A673 (cell line): ENCODE data around the gene RPAP3. TPM values are rescaled to one million over a fixed set of nuclear protein-coding genes. Genes with fewer than 3 reads are reported as not detected.

Experiments used
- BruUV-seq: library from RNA; stranded (reverse); fragments of 400-500 nt; replicated peaks from 2 replicates; lab custom pipeline; 2021; lab: Mats Ljungman, UMichigan
- CTCF ChIA-PET: fragments of 300-600 bp; sonication (Branson Sonifier 250); formaldehyde crosslinking; loops from one replicate; lab custom pipeline; 2022; ENCODE audit warnings: antibody characterized with exemption; lab: Charles Lee
- POLR2A ChIA-PET: fragments of 300-600 bp; sonication (Branson Sonifier 250); formaldehyde crosslinking; loops from one replicate; lab custom pipeline; 2022; ENCODE audit warnings: antibody characterized with exemption; ENCODE audit not compliant: low non-redundant PET; lab: Charles Lee
- DNase-seq: peaks from one replicate; pipeline ENCODE4 v3.0.0-alpha.2; 2015; ENCODE audit warnings: low spot score
- H3K27ac ChIP-seq: fragments of 200-600 bp; sonication (generic); 2 replicates; pipeline ENCODE4 v1.5.1; 2016; ENCODE audit warnings: mixed run types, low read depth, mild to moderate bottlenecking, mixed read lengths, antibody characterized with exemption, low read length; ENCODE audit not compliant: poor library complexity, severe bottlenecking
- H3K27me3 ChIP-seq: fragments of 200-600 bp; sonication (generic); replicated peaks from 2 replicates; pipeline ENCODE4 v1.6.1; 2017; ENCODE audit warnings: mixed run types, low read depth, mild to moderate bottlenecking, mixed read lengths, antibody characterized with exemption, low read length; ENCODE audit not compliant: insufficient read depth, poor library complexity
- H3K36me3 ChIP-seq: fragments of 200-600 bp; sonication (generic); 2 replicates; pipeline ENCODE4 v1.6.1; 2016; ENCODE audit warnings: mixed run types, mild to moderate bottlenecking, mixed read lengths, antibody characterized with exemption, low read length; ENCODE audit not compliant: insufficient read depth, poor library complexity, severe bottlenecking
- H3K4me1 ChIP-seq: fragments of 200-600 bp; sonication (generic); 2 replicates; pipeline ENCODE4 v1.6.1; 2017; ENCODE audit warnings: mixed run types, mild to moderate bottlenecking, mixed read lengths, antibody characterized with exemption, low read length; ENCODE audit not compliant: insufficient read depth, poor library complexity, severe bottlenecking
- H3K4me3 ChIP-seq: fragments of 200-600 bp; sonication (generic); 2 replicates; pipeline ENCODE4 v1.5.1; 2016; ENCODE audit warnings: low read depth, mixed run types, mild to moderate bottlenecking, mixed read lengths, low read length; ENCODE audit not compliant: poor library complexity, severe bottlenecking
- H3K9me3 ChIP-seq: fragments of 200-600 bp; sonication (generic); 2 replicates; pipeline ENCODE4 v1.6.1; 2016; ENCODE audit warnings: mixed run types, low read depth, mild to moderate bottlenecking, mixed read lengths, antibody characterized with exemption, low read length; ENCODE audit not compliant: poor library complexity, severe bottlenecking
- CTCF ChIP-seq: fragments of 300-800, 200-600 bp; sonication (generic); conservative IDR thresholded peaks from 2 replicates; pipeline ENCODE4 v1.5.1; 2017; ENCODE audit warnings: low read depth, mild to moderate bottlenecking, antibody characterized with exemption, low read length, moderate library complexity, mixed read lengths
- EZH2 ChIP-seq: fragments of 200-600 bp; sonication (generic); IDR thresholded peaks from 2 replicates; pipeline ENCODE4 v1.6.1; 2017; ENCODE audit warnings: borderline replicate concordance, low read depth, mild to moderate bottlenecking, mixed read lengths, antibody characterized with exemption, low read length; ENCODE audit not compliant: poor library complexity, severe bottlenecking
- intact Hi-C: fragments of 100-400 bp; cut with micrococcal nuclease; formaldehyde crosslinking; loops from one replicate; pipeline ENCODE4 v1.10.0; 2022; ENCODE audit not compliant: unreplicated experiment
- total RNA-seq: library from RNA; stranded (reverse); gene quantifications from 2 replicates; pipeline ENCODE4 v1.2.3, GENCODE V29; 2021

Gene RPAP3
- total RNA-seq, 1 experiment from 2014 or later: 81.1 TPM

- intact Hi-C loops: no loop called here
- Histone ChIP-seq H3K4me3 (no peak overlapping the region), H3K4me1 (peaks cover 6% of the 10 kb centered on the region), H3K27ac (no peak overlapping the region), H3K36me3 (no peaks in the 10 kb centered on the region), H3K9me3 (no peaks in the 10 kb centered on the region), H3K27me3 (no peaks in the 10 kb centered on the region)
- no peak for TF ChIP-seq EZH2
- no peak for TF ChIP-seq CTCF
- POLR2A ChIA-PET: no interaction called here
- BruUV-seq: no TSS peak
- CTCF ChIA-PET: interaction anchor here (1.0 kb wide), 1 partner anchor 36 kb away, joined by 3 read pairs; no protein-coding TSS in a partner anchor
- DNase-seq: no peak
Measured at GRCh38 chr12:47733142-47733541, 27.3 kb upstream of the RPAP3 start.

- CTCF ChIA-PET: interaction anchor here (1.0 kb wide), 1 partner anchor 36 kb away, joined by 3 read pairs; no protein-coding TSS in a partner anchor
- no peak overlapping the region for H3K4me3 ChIP-seq
- POLR2A ChIA-PET: no interaction called here
- H3K9me3 ChIP-seq: no peaks in the 10 kb centered on the region
- no peak for DNase-seq
- H3K4me1 ChIP-seq: peaks cover 6% of the 10 kb centered on the region
- intact Hi-C loops: no loop called here
- no TSS peak for BruUV-seq
- no peaks in the 10 kb centered on the region for H3K27me3 ChIP-seq
- H3K36me3 ChIP-seq: no peaks in the 10 kb centered on the region
- H3K27ac ChIP-seq: no peak overlapping the region
- TF ChIP-seq EZH2 (no peak), CTCF (no peak)
Measured at GRCh38 chr12:47732504-47732903, 26.7 kb upstream of the RPAP3 start.

GRCh38 chr12:47731723-47732122, 25.9 kb upstream of the RPAP3 start:
- intact Hi-C loops: no loop called here
- no TSS peak for BruUV-seq
- H3K9me3 ChIP-seq: no peaks in the 10 kb centered on the region
- H3K4me3 ChIP-seq: no peak overlapping the region
- ChIA-PET CTCF (no interaction called here), POLR2A (no interaction called here)
- no peak for DNase-seq
- peaks cover 2% of the 10 kb centered on the region for H3K4me1 ChIP-seq
- TF ChIP-seq EZH2 (no peak), CTCF (no peak)
- H3K36me3 ChIP-seq: no peaks in the 10 kb centered on the region
- H3K27ac ChIP-seq: no peak overlapping the region
- no peaks in the 10 kb centered on the region for H3K27me3 ChIP-seq
